Measurements from ENCODE around the gene LMF2.
"Not testable (repeated sequence)": the region's sequence is repeated elsewhere in the genome, so short reads cannot be mapped to it uniquely, and the experiment has no call there.

LMF2 gene

GRCh38 chr22:50535113-50535512 is 27.6 kb upstream of the LMF2 start:
- in situ Hi-C loops (cut with HindIII; ENCODE audit: low sequenced_read_pairs) = no loop called here

GRCh38 chr22:50533856-50534711 is 26.6 kb upstream of the LMF2 start:
- in situ Hi-C loops (cut with HindIII; ENCODE audit: low sequenced_read_pairs) = not testable (repeated sequence)

DNA sequence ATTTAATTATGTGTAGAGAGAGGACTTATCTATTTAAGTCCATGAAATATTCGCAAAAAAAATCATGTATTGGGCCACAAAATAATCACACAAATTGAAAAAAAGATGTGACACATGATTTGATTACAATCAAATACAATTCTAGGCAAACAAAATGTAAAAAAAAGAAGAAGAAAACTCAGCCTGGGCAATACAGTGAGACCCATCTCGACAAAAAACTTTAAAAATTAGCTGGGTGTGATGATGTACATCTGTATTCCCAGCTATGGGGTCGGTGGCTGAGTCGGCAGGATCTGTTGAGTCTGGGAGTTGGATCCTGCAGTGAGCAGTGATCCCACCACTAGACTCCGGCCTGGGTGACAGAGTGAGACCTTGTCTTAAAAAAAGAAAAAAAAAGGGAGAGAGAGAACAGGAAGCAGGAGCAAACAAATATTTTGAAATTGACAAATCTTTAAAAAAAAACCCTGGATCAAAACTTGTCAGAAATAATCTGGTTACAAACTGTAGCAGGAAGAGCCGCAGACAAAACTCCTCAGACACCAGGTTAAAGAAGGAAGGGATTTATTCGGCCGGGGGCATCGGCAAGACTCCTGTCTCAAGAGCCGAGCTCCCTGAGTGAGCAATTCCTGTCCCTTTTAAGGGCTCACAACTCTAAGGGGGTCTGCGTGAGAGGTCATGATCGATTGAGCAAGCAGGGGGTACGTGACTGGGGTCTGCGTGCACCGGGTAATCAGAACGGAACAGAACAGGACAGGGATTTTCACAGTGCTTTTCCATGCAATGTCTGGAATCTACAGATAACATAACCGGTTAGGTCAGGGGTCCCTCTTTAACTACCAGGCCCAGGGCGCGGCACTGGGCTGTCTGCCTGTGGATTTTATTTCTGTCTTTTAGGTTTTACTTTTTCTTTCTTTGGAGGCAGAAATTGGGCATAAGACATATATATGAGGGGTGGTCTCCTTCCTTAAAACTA is 25.6 kb upstream of the LMF2 start:
- in situ Hi-C loops (cut with HindIII; ENCODE audit: low sequenced_read_pairs) = no loop called here

DNA sequence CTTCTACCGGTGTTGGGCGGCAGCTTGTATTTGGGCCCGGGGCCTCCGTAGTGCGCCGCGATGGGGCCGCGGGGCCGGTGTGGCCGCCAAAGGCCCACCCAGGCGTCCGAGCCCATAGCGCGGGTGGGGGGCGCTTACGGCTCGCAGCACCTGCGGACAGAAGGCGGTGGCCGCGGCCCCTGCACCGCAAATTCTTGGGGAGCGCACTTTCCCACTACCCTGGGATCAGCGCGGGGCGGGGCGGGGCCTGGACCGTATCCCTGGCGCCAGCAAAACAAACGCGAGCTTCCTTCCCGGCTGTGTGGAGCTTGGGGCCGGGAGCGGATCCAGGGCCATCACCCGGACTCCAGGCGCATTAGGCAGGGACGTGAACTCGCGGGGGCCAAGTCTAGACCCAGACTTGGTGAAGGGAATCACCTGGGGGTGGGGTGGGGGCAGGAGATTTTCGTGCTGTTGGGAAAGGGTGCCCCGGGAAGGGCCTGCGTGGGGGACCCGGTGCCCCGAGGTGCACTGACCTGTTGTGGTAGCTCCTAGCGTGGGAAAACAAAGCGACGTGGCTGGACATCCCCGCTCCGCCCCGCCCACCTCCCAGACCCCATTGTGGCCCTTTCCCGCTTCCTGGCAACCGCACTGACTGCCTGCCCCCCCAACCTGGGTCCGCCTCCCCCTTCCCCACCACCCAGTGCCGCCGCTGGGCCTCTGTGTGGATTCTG is 24.6 kb upstream of the LMF2 start:
- in situ Hi-C loops (cut with HindIII; ENCODE audit: low sequenced_read_pairs) = no loop called here

DNA sequence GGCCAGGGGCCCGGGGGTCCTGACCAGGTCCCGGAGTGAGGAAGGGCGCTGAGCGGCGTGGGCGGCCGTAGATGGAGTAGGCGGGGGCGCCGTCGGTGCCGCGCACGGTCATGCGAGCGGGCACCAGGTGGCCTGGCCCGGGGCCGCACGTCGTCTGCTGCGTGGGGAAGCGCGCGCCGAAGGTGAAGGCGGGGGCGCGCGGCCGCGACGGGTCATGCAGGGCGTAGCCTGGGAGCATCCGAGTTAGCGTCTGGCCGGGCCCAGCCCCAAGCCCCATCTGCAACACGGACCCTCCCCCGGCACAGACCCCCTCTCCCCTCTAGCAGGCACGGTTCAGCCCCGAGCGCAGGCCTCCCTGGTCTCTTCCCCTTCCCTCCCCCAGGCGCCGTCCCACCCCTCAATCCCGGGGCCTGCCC is 24.1 kb upstream of the LMF2 start:
- in situ Hi-C loops (cut with HindIII; ENCODE audit: low sequenced_read_pairs) = no loop called here

DNA sequence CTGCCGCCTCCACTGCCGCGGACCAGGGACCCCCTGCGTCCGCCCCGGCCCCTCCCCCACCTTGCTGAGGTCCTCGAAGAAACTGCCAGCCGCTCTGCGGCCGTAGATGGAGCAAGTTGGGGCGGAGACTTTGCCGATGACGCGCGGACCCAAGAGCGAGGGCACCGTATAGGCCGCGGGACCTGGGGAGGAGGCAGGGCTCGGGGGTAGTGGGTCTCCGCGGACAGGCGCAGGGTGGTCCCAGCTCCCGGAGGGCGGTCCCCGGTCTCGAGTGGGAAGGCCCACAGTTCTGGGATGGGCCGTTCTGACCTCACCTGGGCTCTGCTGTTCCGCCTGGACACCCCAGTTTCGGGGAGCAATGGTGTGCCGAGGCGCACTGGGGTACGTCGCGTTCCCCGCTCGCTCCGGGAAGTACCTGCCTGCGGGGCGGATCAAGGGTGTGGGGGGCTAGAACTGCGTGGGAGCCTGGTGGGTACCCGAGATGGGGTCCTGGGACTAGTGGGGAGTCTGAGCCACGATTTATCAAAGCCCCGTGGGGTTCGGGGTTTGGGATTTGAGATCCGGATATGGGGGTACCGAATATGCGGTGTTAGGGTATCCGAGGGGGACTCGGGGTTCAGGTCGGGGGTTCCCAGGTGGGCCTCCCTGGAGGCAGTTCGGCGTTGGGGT is 23.5 kb upstream of the LMF2 start:
- in situ Hi-C loops (cut with HindIII; ENCODE audit: low sequenced_read_pairs) = no loop called here

DNA sequence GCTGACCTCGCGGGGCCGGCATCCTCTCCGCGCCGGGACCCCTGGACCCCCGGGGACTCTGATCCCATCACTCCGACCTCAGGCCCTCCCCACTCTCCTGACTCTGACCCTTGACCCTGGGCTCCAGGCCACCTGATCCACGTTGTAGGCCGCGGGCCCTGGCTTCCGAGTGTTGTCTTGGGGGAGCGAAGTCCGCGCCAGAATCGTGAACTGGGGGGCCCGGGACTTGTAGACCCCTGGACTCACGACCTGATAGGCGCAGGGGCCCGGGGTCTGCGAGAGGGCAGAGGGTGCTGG is 23.0 kb upstream of the LMF2 start:
- in situ Hi-C loops (cut with HindIII; ENCODE audit: low sequenced_read_pairs) = no loop called here

DNA sequence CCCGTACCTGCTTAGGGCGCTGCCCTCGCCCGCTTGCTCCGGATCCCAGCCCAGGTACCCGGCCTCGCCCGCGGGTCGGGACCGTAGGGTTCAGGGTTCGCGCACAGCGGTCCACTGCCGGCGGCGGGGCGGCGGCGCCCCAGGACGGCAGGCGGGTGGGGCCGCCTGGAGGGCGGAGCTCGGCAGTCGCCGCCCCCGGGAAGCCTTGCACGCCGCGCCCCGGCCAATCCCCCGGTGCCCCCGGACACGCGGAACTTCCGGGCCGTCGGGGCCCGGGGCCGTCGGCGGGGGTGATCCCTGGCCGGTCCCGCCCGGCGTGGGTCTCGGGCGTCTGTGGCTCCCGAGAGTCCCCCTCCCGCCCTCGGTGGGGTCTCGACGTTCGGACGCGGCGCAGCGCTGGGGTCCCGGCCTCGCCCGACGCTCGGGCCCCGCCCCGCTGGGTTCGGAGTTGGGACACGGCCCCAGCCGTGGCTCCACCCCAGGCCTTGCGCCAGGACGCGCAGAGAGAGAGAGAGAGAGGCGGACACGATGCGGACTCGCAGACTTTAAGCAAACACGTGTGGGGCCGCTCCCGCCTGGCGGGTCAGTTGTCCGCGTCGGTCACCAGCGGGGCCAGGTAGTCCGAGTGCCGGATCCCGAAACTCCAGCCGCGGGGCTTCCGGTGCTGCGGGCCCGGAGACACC is 22.5 kb upstream of the LMF2 start, which contains the start of gene TYMP:
Gene TYMP, minus strand, starts transcription at position 116 of the 683 bp plus-strand sequence. CDS start 303 bp downstream, outside the sequence.
- in situ Hi-C loops (cut with HindIII; ENCODE audit: low sequenced_read_pairs) = no loop called here

DNA sequence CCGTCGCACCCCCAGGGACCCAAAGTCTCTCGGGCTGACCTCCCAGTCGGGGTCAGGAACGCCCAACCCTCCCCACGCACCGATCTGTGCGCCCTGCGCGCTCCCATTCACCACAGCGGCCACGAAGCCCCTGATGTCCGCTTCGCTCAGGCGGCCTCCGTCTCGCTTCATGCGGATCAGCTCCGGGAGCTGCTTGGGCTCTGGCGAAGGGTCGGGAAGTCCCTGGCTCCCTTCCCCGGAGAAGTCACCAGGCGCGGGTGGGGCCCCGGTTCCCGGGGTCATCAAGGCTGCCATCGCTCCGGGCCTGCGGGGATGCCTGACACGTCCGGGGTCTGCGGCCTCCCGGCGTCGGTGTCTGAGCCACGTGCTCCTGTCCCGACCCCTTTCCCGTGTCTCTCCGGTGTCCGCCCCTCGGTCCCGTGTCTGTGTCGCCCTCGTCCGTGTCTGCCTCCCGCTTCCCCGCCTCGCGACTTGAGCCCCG is 22.0 kb upstream of the LMF2 start:
- in situ Hi-C loops (cut with HindIII; ENCODE audit: low sequenced_read_pairs) = no loop called here

- in situ Hi-C loops (cut with HindIII; ENCODE audit: low sequenced_read_pairs) = no loop called here
Measured at GRCh38 chr22:50528682-50529415, 21.3 kb upstream of the LMF2 start.

GRCh38 chr22:50527921-50528681 is 20.6 kb upstream of the LMF2 start:
- in situ Hi-C loops (cut with HindIII; ENCODE audit: low sequenced_read_pairs) = no loop called here

DNA sequence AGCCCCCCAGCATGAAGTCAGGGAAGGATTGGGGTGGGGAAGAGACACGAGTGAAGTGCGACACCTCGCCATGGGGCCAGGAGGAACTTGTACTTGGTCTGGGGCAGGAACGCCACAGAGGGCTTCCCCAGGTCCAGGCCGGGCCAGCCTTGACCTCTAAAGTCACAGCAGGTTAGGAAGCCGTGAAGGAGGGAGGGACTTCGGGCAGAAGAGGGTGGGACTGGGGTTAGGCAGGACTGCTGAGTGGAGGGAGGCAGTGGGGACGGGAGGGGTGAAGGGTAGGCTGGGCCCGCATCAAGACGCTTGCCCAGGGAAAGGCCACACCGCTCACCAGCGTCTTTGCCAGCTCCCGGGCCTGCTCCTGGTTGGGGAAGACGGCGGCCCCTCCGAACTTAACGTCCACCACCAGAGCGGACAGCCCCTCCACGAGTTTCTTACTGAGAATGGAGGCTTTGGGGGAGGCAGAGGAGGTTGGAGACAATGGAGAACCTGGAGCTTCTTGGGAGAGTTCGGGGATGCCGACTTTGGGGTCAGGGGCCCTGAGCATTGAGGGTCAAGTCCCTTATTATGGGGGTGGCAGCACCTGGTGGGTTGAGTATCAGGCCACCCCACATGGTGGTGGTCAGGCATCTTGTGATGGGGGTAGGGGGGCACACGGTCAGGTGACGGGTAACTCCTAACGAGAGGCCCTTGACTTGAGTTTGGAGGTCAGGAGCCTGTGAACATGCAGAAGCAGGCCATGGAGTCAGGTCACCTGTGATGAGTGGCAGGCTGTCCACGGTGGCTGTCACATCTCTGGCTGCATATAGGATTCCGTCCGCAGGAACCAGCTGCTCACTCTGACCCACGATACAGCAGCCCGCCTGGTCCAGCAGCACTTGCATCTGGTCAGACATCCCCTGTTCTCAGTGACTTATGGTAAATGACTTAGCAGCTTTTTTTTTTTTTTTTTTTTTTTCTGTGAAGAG is 19.6 kb upstream of the LMF2 start:
- in situ Hi-C loops (cut with HindIII; ENCODE audit: low sequenced_read_pairs) = no loop called here

DNA sequence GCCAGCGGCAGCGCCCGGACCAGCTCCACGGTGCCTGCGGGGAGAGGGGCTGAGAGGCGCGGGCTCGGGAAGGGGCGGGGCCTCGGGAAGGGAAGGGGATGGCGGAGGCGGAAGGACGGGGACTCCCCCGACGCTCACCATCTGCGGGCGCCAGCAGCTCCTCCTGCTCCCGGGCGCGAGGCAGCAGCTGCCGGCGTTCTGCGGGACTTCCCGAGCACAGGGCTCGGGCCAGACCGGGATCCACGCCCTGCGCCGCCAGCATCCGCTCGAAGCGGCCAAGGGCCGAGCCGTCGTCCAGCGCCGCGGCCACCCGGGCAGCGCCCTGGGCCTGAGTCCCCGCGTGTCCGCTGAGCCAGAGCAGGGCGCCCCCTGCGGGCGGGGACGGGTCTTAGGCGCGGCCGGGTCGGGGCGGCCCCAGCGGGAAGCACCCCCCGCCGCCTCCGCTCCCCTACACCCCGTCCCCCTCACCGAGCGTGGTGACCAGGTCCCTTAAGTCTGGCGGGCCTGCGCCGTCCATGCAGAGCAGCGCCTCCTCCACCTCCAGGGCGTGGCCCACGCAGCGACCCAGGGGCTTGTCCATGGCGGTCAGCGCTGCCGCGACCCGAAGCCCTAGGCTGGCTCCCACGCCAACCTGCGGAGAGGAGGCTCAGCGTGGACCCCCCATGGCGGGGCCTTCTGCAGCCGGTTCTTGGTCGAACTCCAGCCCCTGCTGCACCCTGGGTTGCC is 18.8 kb upstream of the LMF2 start:
- in situ Hi-C loops (cut with HindIII; ENCODE audit: low sequenced_read_pairs) = no loop called here

GRCh38 chr22:50525858-50526107 is 18.3 kb upstream of the LMF2 start:
- in situ Hi-C loops (cut with HindIII; ENCODE audit: low sequenced_read_pairs) = no loop called here

DNA sequence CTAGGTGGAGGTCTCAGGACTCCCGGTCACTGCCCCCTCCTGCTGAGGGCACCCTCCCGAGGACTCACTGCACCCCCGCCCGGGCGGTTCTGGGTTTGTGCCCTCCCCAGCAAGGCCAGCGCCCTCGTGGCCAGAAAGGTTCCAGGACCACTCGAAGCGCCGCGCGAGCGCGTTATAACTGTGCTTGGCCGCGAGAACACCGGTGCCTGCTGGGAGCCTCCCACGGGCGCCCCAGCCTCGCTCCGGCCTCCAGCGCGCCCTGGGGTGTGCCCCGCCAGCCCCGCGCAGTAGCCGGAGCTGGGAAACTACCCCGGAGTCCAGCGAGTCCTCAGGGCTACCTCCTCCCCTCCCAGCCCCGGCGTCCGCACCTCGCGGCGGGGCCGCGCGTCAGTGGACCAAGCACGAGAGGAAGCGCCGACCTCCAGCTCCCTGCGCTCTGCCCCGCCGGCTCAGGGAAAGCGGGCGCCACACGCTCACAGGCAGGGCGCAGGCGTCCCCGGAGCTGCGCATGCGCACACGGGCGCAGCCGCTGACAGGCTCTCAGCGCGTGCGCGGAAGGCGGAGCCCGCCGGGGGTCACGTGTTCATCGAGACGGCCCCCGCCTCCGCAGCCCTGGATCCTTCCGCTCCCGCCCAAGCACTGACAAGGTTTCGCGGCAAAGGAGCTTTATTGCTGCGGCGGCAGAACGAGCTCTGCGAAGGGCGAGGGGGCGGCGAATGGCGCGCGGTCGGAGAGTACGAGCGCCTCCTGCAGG is 17.8 kb upstream of the LMF2 start, which contains the start of gene SCO2:
Gene SCO2, minus strand, starts transcription at position 495 of the 754 bp plus-strand sequence. CDS start 1,187 bp downstream, outside the sequence.
- in situ Hi-C loops (cut with HindIII; ENCODE audit: low sequenced_read_pairs) = no loop called here

- in situ Hi-C loops (cut with HindIII; ENCODE audit: low sequenced_read_pairs) = no loop called here
Measured at GRCh38 chr22:50524676-50525103, 17.2 kb upstream of the LMF2 start.
